GM18907 (cell line): ENCODE measurements around the gene ASNSD1.
A peak's percentile ranks its signal among the peaks of the same experiment; 100 is the strongest.

Experiments used
- ATAC-seq: cut with Tn5 transposase; IDR thresholded peaks from one replicate; pipeline ENCODE4 v1.9.1; 2021; ENCODE audit warnings: mild to moderate bottlenecking, moderate library complexity; ENCODE audit not compliant: unreplicated experiment

Gene ASNSD1

DNA sequence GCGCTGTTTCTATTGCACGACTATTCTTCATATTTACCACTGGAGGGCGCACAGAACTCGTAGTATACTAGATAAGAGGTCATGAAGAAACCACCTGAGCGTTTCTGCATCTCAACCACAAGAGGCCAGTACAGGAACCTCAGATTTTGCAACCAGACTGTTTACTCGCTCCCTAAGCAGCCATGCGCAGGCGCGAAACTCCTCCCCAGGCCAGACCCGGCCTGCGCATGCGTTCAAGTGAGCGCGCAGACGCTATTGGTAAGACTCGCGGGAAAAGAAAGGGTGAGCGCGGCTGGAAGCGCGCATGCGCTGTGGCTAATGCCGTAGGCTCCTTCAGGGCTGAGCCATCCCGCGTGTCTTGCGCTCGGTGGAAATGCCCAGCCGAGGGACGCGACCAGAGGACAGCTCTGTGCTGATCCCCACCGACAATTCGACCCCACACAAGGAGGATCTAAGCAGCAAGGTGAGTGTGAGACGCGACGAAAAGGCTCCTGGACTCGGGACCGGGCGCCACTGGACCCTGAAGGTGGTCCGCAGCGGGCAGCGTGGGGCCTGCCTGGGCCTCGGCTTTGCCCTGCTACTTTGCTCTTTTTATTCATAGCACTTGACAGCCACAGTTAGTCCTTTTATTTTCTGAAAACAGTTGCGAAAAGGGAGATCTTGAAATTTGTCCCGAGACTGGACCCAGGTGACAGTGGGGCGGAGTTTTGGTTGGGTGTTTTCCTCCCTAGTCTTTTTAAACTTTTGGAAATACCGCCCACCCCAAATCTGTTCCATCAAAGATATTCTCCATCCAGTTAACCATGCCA, at the start of gene ASNSD1:
Gene ASNSD1, plus strand, starts transcription at position 312 of the 809 bp plus-strand sequence. CDS start 4,674 bp downstream, outside the sequence.
- peak; percentile 95 for ATAC-seq

DNA sequence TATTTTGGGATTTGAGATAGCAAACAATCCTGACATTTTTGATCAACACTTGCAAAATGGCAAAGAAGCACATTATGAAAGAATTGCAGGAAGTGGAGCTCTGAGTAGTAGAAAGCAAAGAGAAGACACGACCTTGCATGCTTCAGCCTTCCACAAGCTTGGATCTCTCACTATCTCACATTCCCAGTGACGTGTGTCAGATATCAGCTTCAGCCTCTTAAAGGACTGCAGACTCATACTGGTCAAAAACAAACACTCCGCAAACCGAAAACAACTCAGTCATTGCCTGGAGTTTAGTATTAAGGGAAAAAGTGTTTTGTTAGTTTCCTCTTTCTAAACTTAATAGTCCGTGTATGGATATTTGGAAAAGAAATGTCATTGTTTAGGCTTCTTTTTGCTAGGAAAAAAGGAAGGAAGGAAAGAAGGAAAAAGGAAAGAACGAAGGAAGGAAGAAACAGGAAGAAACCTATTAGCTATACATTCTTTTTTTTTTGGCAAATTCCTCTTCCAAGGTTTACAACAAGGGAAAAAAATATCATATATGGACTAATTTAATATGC, 48.1 kb upstream of the ASNSD1 start:
- no peak for ATAC-seq

DNA sequence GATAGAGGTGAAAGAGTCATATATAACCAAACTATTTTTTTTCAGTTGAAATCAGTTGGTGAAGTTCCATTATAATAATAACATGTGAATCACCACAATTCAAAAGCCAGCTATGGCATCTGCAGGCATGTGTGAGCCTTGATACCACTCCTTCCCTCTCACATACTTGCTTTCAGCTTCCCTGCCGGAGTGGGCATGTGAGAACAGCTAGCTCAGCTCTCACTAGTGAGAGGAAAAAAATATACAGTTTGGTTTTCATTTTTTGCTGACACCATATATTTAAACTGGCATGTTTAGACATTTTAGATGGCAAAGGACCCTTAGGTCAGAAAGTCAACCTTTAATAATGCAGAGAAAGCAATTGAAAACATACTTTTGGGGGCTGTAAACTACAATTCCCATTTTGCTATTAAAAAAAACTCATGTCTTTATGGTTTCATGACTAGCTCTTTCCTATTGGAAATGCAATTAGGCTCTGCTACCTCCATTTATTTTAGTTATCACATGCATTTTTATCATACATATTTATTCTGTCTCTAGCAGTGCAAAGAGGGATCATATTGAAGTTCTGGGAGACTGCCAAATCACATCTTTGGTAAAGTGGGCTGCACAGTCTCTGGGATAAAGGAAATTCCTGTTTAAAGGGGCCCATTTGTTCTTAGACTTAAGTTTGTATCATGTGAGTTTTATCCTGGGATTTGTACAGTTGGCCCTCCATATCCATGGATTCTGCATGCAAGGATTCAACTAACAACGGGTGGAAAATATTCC, 47.4 kb upstream of the ASNSD1 start:
- no peak for ATAC-seq

DNA sequence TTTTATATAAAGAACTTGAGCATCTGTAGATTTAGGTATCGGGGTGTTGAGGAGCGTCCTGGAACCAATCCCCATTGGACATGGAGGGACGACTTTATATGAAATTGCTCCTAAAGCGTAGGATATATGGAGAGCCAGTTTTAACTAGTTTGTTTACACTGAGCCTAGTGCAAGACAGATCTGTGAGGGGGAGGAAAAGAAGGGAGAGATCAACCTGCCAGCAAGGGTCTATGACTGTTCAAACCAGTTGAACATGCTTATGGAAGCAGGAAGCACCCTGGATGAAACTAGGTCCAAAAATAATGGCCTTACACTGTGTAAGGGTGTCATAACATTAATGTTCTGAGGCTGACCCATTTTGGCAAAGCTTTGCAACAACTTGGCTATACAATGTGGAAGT, 46.7 kb upstream of the ASNSD1 start:
- no peak for ATAC-seq

DNA sequence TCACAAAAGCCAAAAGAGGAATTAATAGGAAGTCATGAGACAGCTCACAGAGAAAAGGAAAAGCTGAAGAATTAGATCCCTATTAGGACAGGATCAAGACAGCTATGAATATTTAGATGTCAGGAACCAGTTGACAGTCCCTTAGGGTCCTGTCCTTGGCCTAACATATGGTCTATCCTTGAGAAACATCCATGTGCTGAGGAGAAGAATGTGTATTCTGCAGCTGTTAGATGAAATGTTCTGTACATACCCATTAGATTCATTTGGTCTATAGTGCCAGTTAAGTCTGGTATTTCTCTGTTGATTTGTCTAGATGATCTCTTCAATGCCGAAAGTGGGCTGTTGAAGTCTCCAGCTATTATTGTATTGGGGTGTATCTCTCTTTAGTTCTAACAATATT, 43.1 kb upstream of the ASNSD1 start:
- ATAC-seq: no peak

DNA sequence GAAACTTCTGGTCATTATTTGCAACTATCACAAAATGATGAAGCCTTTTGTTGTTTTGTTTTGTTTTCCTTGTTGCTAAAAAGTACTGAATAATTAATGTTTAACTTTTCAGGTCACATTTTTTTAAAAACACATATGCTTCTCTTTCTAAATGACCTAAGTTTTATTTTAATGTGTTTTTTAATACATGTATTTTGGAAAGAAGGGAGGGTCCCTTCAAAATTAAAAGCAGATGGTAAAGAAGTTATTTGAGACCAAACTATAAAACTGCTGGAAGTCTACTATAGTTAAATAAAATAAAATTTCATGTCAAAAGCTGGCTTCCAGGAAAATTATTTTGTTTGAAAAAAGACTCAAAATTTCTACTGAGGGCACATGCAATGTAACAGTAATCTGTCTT, 39.5 kb upstream of the ASNSD1 start:
- ATAC-seq: no peak

DNA sequence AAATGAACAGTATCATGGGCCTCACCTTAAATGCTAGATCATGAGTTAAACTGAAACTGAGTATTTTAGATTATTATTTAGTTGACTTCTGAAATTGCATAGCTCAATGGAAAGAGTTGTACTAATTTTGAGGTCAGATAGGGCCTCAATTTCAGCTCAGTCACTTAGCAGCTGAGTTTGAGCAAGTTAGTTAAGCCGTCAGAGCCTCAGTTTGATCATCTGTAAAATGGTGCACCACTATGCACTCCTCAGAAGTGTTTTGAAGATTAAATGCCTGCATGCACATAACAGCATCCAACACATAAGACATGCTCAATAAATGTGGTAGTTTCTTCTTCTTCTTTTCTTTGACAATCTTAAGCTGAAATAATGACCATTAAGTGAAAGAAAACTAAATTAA, 38.2 kb upstream of the ASNSD1 start:
- ATAC-seq: no peak

DNA sequence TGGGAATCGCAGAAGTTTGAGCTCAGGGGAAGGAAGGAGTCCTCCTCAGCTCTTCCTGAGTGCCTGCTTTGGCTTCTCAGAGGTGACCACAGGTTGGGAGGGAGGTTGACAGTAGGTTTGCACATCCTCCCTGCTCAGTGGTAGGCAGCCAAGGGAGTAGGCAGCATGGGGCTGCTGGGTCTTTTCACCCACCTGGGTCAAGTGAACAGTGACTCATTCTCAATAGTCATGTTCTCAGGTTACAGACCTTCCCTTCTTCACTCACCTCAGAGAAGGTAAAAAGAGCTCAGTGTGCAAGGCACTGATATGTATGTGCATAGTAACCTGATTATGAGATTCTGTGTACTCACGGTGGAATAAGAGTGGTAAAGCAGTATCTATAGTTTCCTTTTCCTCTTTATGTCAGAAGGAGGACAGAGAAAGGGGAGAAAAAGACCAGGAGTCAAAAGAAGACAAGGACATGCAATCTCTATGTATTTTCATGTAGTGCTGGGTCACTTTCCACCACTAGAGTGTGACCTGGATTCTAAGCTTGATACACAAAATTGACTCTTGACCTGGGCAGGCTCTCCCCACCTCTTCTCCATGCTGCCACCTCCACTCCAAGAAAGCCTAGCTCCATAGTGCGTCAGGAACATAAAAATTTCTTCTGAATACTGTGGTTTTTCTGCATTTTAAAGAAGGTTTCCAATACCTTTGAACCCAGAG, 36.5 kb upstream of the ASNSD1 start:
- ATAC-seq: no peak

DNA sequence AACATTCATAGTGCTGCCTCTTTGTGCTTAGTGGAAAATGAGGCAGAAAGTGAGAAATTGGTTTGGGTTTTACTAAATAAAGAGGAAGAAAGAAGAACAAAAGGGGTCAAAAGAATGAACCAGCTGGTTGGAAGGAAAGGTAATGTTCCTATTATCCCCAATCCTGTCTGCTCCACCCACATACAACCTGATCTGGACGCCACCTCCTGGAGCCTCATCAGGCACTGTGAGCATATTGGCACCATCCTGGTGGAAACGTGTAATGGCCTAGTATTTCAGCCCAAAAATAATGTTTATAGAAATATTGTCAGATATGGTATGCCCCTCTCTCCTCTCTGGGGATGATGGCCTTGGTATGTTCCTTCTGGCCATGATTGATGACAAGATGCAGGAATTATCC, 35.6 kb upstream of the ASNSD1 start:
- no peak for ATAC-seq

DNA sequence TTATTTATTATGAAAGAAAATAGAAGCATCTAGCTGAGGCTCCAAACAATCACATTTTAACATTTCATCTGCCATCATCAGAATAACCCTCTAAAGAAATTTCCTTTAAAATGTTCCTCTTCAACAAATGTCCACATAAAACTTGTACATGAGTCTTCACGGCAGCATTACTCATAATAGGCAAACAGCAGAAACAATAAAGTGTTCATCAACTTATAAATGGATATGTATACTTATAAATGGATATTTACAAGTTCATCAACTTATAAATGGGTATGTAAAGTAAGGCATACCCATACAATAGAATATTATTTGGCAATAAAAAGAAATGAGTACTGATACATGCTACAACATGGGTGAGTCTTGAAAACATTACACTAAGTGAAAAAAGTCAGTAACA, 33.5 kb upstream of the ASNSD1 start:
- no peak for ATAC-seq

DNA sequence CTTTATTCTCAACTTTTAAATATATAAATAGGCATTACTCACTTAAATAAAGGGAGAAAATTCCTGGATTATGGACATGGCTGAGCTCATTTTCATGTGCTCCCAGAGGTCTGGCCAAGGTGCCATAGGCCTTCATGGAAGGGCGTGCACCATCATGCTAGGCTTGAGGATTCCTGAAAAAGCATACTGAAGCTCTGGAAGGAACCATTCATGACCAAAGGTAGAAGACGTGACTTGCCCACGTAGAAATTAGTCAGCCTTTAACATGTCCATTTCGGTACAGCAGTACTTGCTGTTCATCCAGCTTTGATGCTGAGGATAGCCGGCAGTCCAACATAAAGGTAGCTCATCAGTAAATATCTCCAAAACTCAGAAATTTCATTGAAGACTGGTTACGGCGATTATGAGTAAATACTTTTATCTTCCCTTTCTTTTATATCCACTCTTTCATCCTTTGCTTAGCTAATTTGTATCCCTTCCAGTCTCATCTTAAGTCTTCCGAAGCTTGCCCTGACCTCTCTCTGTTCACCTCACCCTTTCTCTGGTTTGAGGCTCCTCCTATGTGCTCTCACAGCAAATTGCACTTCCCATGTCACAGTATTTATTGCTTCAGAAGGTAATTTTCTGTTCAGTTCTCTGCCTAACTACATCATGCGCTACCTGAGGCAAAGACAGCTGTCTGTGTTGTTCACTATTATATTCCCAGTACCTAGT, 32.3 kb upstream of the ASNSD1 start:
- no peak for ATAC-seq

DNA sequence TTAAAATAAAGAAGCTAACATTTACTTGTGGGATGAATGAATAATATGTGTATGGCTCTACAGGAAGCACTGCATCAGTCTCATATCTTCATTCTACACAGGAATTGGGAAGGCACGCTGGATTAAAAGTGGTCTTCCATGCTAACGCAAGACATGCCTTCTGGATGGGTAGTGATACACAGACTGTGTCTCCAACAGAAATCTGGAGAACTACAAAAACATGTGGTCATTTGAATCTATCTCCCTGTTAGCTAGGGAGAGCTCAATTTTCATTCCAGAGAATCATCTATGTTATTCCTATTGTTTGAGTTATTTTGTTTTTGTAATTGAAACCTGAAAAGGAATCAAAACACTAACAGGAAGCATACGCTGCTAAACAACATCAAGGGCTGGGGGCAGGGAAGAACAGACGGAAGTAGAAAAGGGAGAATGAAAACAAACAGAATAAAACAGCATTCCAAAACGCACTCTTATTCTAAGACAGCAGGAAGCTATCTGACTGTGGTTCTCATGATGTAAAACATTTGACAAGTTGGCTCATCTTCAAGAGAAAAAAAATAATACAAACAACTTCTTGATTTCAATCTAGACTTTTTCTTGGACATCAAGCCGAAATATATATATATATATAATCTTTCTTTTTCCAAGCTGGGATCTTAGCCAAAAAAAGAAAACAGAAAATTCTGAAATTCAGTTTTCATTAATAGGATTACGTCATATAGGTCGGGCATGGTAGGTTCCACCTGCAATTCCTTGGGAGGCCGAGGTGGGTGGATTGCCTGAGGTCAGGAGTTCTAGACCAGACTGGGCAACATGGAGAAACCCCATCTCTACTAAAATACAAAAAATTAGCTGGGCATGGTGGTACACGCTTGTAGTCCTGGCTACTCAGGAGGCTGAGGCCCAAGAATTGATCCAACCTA, 31.5 kb upstream of the ASNSD1 start:
- no peak for ATAC-seq

DNA sequence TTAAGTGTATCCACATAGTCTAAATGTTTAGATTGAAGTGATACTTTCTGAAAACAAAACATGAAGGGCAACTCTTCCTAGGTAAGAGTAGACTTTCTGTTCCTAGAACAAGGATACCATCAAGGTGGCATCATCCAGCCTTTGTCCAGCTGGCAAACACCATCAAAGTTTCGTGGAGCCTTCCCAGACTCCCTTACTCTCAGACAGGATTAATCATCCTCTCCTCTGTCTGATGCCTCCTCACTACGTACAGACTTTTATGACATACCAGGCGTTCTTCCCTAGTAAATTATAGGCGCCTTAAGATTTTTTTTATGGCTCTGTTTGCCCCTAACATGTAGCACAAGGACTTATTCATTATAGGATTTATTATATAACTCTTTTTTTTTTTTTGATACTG, 29.4 kb upstream of the ASNSD1 start:
- ATAC-seq: no peak

DNA sequence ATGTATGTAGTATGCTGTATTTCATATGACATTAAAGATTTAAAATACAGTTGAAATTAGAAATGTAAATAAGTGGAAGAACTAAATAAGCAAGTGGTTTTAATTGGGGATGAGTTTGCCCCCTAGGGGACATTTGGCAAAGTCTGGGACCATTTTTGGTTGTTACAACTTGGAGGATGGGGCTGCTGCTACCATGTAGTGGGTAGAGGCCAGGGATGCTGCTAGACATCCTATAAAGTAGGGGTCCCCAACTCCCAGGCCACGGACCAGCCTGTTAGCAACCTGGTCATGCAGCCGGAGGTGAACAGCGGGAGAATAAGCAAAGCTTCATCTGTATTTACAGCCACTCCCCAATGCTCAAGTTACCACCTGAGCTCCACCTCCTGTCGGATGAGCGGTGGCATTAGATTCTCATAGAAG, 27.9 kb upstream of the ASNSD1 start:
- no peak for ATAC-seq

DNA sequence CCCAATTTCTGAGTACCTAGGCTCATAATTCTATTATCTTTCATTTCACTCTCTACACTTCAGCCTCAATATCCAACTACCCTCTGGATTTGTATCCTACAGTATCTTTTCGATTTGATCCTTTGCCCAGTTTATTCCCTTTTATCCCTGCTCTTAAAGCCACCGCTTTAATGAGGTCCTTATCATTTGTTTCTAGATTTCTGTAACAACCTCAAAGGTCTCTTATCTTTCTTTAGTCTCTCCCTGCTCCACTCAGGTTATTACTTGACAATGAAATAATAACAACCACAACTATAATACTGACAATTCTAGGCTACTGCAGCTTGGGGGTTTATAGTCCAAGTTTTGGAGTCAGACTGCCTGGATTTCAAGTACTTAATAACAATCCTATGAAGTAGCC, 25.9 kb upstream of the ASNSD1 start:
- ATAC-seq: no peak

DNA sequence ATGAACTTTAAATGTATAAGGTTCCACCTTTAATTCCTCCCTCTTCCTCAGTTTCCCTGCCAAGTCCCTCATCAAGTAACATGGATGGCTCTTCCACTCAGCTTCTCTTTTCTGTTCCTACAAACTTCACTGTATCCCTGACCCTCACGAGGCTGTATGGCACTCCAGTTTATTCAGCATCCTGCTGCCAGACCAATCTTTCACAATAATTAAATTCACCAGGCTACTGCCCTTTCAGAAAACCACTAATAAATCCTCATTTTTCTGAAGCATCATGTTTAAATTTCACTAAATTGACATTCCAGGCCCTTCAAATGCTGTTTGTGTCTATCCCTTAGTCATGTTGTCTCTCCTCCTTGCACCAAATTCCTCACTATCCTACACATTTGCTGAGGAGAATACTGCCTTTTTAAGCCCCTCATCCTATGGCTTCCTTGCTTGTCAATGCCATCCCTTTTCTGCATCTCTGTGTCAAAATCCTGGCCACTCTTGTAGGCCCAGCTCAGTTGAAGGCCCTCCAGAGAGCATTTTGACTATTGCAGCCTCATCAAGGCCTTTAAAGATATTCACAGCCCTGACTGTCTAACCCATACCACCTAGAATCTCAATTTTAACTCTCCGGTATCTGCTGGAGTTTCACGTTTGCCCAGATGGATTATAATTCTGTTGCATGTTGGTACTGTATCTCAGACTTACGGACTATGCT, 22.8 kb upstream of the ASNSD1 start:
- ATAC-seq: no peak

DNA sequence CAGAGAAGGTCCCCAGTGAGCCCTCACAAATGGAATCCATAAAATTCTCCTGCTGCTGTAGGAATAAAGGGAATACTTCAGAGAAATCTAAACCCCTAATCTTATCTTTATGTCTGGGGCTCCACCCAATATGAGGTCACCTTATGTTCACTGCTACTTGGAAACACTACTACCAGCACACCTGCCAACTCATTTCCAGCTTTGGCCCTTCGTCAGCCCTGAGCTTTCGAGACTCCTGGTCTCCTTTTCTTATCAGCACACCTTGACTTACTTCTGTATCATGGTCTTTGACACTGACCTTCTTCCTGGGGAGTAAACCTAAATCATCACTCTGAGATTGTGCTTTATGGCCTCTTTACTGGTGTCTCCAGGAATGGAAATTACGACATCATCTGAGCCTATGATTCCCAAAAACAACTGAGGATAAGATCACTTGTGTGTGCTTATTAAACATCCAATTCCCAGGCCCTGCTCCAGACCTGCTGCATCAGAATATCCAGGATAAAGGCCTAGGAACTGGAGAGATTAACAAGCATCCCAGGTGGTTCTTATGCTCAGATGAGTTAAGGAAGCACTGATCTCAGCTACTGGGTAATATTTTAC, 22.2 kb upstream of the ASNSD1 start:
- ATAC-seq: no peak

DNA sequence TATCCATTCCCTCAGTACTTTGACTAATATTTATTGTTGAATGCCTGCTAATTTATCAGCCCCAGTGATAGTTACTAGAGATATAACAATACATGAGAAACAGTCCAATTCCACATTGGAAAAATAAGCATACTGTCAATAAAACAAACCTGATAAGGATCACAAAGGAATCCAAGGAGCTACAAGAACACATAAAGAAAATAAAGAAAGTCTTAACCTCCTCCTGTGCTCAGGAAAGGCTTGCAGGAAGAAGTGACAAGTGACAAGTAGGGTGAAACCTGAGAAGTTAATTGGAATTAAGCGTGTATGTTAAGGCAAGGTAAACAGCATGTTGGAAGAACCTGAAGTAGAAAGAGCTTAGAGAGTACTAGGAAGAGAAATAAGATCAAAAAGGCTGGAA, 20.3 kb upstream of the ASNSD1 start:
- no peak for ATAC-seq

DNA sequence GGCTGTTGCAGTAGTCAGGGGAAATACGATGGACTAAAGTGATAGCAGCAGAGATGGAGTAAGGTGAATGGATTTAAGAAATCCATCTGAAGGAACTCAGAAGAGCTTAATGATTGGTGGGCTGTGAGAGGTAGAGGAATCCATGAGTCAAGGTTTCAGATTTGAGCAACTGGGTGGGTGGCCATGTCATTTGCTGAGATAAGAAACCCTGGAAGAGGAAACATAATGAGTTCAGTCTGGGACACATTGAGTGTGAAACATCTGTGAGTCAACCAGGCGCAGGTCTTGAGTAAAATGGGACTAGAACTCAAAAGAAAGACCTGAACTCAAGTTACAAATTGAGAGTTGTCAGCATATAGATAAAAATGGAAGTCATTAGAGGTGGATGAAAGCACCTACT, 19.7 kb upstream of the ASNSD1 start:
- ATAC-seq: no peak
